Activated naive CD4-positive, alpha-beta T cell treated with anti-CD3 and anti-CD28 coated beads, Interleukin-2, amount 50 U/mL, for 72 hours (primary cell): ENCODE data around the gene SLC2A13. TPM values are rescaled to one million over a fixed set of nuclear protein-coding genes. Genes with fewer than 3 reads are reported as not detected.
"Not testable (repeated sequence)": the region's sequence is repeated elsewhere in the genome, so short reads cannot be mapped to it uniquely, and the experiment has no call there.

ENCODE experiments used
- ATAC-seq, 2 donors: fragments of 150-1000 bp; cut with Tn5 transposase; 2 replicates each; pipeline ENCODE4 v1.10.0; 2021; ENCODE audit warnings: mild to moderate bottlenecking in 2 of 2, moderate library complexity in 2 of 2
- DNase-seq, 2 donors: peaks; one replicate each; pipeline ENCODE4 v3.0.0; 2021 to 2022; ENCODE audit warnings: low spot score in 2 of 2
- H3K27ac Mint-ChIP-seq, 2 donors: one replicate each; pipeline ENCODE4 v1.8.0; 2022; ENCODE audit warnings: mild to moderate bottlenecking in 2 of 2, mixed read lengths in 2 of 2
- H3K36me3 Mint-ChIP-seq, 2 donors: one replicate each; pipeline ENCODE4 v1.8.0; 2022; ENCODE audit warnings: mixed read lengths in 2 of 2
- H3K9me3 Mint-ChIP-seq, 2 donors: one replicate each; pipeline ENCODE4 v1.8.0; 2022; ENCODE audit warnings: mixed read lengths in 2 of 2
- total RNA-seq, 2 donors: library from RNA; stranded (reverse); gene quantifications; one replicate each; pipeline ENCODE4 v1.2.3, GENCODE V29; 2022

SLC2A13 gene
- total RNA-seq, 2 donors from 2014 or later = 2.4 to 5.0 TPM

GRCh38 chr12:39763071-39763889 lies 342.6 kb downstream of the SLC2A13 start:
- Mint-ChIP-seq H3K27ac (no peak overlapping the region), H3K9me3 (no peaks in the 10 kb centered on the region), H3K36me3 (no peaks in the 10 kb centered on the region)
- DNase-seq = no peak
- ATAC-seq = no peak

GRCh38 chr12:39755478-39755877 lies 350.4 kb downstream of the SLC2A13 start:
- H3K9me3 Mint-ChIP-seq = no peaks in the 10 kb centered on the region
- DNase-seq (no peak), ATAC-seq (no peak)
- no peaks in the 10 kb centered on the region for H3K36me3 Mint-ChIP-seq
- no peak overlapping the region for H3K27ac Mint-ChIP-seq

GRCh38 chr12:39752482-39753137 lies 353.3 kb downstream of the SLC2A13 start:
- DNase-seq (no peak), ATAC-seq (no peak)
- Mint-ChIP-seq H3K9me3 (peaks cover 0 to 4% of the 10 kb centered on the region in 2 donors), H3K27ac (no peak overlapping the region), H3K36me3 (no peaks in the 10 kb centered on the region)

GRCh38 chr12:39746151-39746550 lies 359.7 kb downstream of the SLC2A13 start:
- H3K36me3 Mint-ChIP-seq = peaks cover 0 to 15% of the 10 kb centered on the region in 2 donors
- not testable (repeated sequence) for ATAC-seq, H3K27ac Mint-ChIP-seq, DNase-seq
- H3K9me3 Mint-ChIP-seq = peaks cover 10 to 16% of the 10 kb centered on the region in 2 donors

GRCh38 chr12:39743655-39744054 lies 362.2 kb downstream of the SLC2A13 start:
- DNase-seq = no peak
- no peak overlapping the region for H3K27ac Mint-ChIP-seq
- peaks cover 0 to 15% of the 10 kb centered on the region in 2 donors for H3K36me3 Mint-ChIP-seq
- ATAC-seq = no peak
- peaks cover 10 to 11% of the 10 kb centered on the region in 2 donors for H3K9me3 Mint-ChIP-seq

- Mint-ChIP-seq H3K9me3 (peaks cover 8 to 11% of the 10 kb centered on the region in 2 donors), H3K27ac (no peak overlapping the region), H3K36me3 (peaks cover 0 to 4% of the 10 kb centered on the region in 2 donors)
- ATAC-seq (no peak), DNase-seq (no peak)
These were observed 369.5 kb downstream of the SLC2A13 start for GRCh38 chr12:39736406-39736805.

GRCh38 chr12:39723831-39724230 lies 382.1 kb downstream of the SLC2A13 start:
- DNase-seq (no peak), ATAC-seq (peak in 1 of 2 donors; percentile 51)
- Mint-ChIP-seq H3K27ac (no peak overlapping the region), H3K36me3 (no peaks in the 10 kb centered on the region), H3K9me3 (peaks cover 0 to 4% of the 10 kb centered on the region in 2 donors)

- no peak for DNase-seq
- Mint-ChIP-seq H3K27ac (no peak overlapping the region), H3K9me3 (peaks cover 0 to 3% of the 10 kb centered on the region in 2 donors), H3K36me3 (no peaks in the 10 kb centered on the region)
- ATAC-seq = peak in 1 of 2 donors; percentile 82
These were observed 383.4 kb downstream of the SLC2A13 start for GRCh38 chr12:39722504-39722903.

- Mint-ChIP-seq H3K36me3 (no peaks in the 10 kb centered on the region), H3K27ac (no peak overlapping the region), H3K9me3 (no peaks in the 10 kb centered on the region)
- no peak for DNase-seq
- no peak for ATAC-seq
These were observed 392.3 kb downstream of the SLC2A13 start for GRCh38 chr12:39713552-39713951.

GRCh38 chr12:39712334-39712733 lies 393.5 kb downstream of the SLC2A13 start:
- Mint-ChIP-seq H3K9me3 (no peaks in the 10 kb centered on the region), H3K27ac (no peak overlapping the region), H3K36me3 (no peaks in the 10 kb centered on the region)
- DNase-seq = no peak
- ATAC-seq = no peak

Other genes starting within 250 kb of the SLC2A13 start
- not detected for gene LRRK2, start 118.9 kb upstream of the SLC2A13 start, total RNA-seq